ENCODE results near the gene SYT3.

SYT3 gene, protein sequence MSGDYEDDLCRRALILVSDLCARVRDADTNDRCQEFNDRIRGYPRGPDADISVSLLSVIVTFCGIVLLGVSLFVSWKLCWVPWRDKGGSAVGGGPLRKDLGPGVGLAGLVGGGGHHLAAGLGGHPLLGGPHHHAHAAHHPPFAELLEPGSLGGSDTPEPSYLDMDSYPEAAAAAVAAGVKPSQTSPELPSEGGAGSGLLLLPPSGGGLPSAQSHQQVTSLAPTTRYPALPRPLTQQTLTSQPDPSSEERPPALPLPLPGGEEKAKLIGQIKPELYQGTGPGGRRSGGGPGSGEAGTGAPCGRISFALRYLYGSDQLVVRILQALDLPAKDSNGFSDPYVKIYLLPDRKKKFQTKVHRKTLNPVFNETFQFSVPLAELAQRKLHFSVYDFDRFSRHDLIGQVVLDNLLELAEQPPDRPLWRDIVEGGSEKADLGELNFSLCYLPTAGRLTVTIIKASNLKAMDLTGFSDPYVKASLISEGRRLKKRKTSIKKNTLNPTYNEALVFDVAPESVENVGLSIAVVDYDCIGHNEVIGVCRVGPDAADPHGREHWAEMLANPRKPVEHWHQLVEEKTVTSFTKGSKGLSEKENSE
- total RNA-seq = 0.22 to 0.58 (median 0.46) reads per million in 3 experiments

DNA sequence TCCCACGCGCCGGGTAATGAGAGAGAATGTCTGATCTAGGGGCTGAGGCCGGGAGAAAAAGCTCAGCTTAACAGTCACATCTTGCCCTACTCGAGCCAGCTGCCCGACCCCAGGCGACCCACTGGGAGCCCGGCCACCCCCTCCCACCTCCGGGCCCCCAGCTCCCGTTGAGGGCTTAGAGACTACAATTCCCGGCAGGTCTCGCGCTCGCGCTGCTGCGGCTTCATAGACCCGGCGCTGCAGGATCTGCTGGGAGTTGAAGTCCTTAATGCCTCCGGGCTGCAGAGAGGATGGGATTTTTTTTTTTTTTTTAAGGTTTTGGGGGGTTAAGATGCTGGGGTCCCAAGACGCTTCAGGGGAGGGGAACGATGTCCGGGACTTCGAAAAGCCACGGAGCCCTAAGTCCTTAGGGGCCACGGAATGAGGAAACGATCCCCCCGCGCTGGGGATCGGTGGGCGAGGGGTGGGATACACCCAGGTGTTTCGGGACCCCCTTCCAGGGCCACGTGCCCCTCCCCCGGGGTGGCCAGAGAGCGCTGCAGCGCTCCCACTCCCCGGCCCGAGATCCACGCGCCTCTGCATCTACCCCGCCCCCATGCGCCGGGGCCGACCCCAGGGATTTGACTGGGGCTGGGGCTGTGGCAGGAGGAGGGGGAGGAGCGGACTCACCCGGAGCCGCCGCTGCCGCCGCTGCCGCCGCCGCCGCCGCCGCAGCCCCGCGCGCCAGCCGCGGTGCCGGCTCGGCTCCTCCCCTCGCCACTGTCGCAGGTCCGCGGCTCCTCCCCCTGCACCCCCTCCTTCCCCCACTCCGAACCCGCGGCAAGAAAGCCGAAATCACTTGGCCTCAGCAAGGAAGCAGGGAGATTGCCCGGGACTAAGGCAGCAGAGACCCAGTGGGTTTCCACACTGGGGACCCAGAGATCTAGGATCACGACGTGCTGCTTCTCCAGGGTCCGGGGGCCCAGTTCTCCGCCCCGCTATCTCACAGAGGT is at the start of gene SYT3:
Gene SYT3, minus strand, starts transcription at position 761 of the 992 bp plus-strand sequence. CDS start 2,470 bp downstream, outside the sequence.
- DNase-seq = no peak

GRCh38 chr19:50688766-50689165 is 49.1 kb upstream of the SYT3 start:
- DNase-seq = no peak

DNA sequence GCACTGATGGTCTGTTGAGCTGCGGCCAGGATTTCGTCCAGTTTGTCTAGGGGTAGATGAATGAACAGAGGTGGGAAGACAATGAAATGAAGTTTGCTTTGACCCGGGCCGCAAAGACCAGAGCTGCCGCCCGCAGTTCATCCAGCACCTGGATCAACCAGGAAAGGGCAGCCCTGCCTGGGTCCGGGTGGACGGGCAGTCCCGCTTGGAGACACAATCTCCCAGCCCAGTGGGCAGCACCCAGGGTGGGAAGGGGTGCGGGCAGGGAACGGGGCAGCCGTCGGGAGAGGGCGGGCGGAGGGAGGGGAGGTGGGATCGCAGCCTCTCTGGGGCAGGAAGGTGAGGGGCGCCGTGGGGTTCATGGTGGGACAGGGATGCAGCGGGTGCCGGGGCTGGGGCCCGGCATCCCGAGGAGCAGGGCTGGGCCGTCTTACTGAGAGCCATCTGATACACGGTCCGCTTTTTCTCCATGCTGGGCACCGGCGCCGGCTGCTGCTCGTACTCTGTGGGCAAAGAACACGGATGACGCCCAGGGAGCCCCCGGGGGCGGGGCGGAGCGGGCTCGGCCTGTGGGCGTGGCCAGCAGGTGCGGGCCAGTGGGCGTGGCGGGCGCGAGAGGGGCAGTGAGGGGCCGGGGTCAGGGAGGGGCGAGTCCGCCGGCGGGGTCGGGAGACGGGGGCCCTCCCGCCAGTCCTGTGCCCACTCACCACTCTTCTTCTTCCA is 46.8 kb upstream of the SYT3 start:
- no peak for DNase-seq

- DNase-seq = peak; percentile 60
Observed at GRCh38 chr19:50679177-50680125, 39.8 kb upstream of the SYT3 start.

DNA sequence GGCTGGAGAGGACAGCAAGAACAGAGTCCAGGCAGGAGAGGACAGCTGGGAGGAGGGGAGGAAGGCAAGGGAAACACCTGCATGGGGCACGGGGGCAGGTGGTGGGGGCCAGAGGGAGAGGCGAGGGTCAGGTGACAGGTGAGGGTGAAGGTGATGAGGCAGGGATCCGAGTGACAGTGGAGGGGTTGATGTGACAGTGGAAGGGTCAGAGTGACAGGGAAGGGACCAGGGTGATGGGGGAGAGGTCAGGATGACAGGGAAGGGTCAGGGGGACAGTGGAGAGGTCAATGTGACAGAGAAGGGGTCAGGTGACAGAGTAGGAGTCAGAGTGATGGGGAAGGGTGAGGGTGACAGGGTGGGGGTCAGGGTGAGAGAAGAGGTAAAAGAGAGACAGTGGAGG is 38.6 kb upstream of the SYT3 start:
- DNase-seq = no peak

DNA sequence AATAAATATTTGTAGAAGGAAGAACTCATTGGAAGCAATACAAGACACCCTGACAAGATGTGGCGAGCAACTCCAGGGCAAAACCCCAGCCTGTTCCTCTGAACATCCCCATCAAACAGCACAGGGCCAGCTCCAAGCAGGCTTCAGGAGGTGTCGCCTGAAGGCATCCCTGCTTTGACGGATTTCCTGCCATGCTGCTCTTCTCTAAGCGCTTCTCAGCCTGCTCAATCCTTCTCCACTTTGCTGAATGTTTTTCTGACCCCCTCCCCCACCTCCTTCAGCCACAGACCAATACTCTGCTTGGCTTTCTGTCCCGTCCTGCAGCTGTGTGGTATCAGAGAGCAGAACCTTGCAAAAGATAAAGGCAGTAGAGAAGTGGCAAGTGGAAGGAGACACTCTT is 38.0 kb upstream of the SYT3 start:
- no peak for DNase-seq

DNA sequence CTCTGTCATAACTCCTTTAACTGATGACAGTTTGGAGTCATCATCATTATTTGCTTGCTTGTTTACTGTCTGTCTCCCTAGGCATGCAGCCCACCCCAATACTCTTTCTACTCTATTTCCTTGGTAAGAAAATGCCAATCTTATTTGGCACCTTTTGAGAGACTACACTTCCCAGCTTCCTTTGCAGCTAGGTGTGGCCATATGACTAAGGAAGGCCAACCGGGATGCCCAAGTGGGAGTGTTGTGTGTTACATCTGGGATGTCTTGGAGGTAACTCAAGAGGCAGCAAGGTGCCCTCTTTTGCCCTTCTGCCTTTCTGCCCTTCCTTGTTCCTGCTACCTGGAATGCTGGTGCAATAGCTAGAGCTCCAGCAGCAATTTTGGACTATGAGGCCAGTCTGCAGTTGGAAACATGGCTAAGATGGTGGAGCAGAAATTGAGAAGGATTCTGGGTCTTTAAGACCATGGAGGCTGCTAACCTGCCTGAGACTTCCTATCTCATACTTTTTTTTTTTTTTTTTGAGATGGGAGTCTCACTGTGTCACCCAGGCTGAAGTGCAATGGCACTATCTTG is 37.0 kb upstream of the SYT3 start:
- DNase-seq = no peak

DNA sequence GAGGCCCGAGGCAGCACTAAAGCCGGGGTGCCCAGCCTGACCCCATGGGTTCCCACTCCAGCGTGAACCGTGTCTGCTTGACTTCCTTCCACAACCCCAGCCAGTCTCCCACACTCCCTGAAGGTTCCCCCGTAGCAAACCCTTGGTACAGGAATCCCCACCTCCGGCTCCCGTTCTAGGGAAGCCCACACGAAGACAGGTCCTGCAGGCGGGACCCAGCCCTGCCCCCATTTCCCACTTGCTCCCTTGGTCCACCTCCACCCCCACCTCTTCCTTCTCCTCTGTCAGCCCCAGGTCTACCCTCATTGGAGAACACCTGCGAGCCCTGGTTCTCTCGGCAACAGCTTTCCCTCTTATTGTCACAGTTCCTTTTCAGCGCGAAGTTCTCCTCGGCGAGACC is 33.4 kb upstream of the SYT3 start:
- DNase-seq = no peak

DNA sequence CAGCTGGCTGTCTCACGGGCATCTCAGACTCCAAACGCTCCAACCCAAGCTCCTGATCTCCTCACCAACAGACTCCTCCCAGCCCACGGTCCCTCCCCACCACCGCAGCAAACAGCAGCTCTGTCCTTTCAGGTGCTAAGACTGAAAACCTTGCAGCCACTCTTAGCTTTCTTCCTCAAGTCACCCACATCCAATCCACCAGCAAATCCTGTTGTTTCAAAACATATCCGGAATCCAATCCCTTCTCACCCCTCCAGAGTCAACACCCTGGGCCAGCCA is 30.4 kb upstream of the SYT3 start:
- no peak for DNase-seq

DNA sequence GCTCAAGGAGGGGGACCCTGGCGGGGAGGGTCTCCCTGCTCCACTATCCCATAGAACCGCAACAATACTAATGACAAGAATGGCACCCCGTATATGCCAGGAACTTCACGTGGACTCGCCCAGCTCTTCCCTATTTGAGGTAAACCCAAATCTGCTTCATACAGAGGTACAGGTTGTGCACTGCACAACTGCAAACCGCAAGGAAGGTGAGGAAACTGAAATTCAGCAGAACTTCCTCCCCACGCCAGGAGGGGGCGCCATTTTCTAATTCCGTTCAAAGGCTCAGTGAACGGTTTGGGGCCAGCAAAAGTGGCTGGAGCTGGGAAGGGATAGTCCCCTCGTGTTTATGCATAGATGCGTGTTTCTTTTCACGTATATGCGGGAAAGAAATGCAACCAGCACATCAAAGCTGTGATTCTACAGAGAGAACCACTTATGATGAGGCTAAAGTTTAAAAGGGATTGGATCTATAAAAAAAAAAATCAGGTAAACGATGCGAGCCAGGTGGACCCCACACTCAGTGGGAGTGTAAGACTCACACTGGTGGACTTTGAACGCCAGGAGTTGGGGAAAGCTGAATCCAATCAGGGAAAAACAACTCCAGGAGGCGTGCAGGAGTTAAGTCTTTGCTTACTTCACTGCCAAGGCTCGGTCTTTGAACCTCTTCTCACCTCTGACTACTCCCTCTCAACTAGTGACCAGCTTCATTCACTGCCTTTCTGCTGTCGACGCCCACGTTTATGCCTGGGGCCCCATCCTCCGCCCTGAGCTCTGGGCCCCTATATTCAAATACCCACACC is 29.8 kb upstream of the SYT3 start:
- DNase-seq = no peak

DNA sequence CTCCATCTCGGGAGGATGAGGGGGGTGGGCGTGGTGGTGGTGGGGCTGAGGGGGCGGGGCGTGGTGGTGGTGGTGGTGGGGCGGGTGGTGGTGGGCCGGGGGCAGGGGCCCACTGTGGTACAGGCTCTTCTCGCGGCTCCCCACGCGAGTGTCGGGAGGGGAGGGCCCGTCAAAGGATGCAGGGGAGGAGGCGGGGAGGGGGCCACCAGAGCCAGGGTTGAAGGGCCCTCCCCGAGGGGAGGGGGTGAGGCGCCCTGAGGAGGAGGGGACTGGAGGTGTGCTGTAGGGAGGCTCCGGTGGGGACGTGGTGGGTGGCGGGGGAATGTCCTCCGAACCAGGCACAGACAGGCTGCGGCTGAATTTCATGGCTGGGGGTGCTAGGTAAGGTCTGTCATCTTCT is 29.2 kb upstream of the SYT3 start:
- no peak for DNase-seq

DNA sequence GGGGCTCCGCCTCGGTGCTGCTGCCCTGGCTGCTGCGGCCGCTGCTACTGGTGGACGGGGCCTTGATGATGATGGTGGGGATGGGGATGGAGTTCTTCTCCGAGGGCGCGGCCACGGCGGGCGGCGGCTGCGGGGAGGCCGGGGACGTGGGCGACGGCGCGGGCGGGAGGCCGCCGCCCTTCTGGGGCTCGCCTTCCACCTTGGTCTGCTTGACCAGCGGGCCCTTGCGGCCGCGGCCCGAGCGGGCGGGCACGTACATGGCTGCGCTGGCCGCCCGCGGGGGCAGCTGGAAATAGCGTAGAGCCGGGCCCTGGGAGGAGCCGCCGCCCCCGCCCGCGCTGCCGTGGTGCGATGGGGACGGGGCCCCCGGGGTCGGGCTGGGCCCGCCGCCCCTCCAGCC is 28.7 kb upstream of the SYT3 start:
- DNase-seq = no peak

- no peak for DNase-seq
Observed at GRCh38 chr19:50667759-50668231, 28.1 kb upstream of the SYT3 start.

- DNase-seq = no peak
Observed at GRCh38 chr19:50667177-50667758, 27.6 kb upstream of the SYT3 start.

- DNase-seq = no peak
Observed at GRCh38 chr19:50666346-50667176, 26.9 kb upstream of the SYT3 start.

DNA sequence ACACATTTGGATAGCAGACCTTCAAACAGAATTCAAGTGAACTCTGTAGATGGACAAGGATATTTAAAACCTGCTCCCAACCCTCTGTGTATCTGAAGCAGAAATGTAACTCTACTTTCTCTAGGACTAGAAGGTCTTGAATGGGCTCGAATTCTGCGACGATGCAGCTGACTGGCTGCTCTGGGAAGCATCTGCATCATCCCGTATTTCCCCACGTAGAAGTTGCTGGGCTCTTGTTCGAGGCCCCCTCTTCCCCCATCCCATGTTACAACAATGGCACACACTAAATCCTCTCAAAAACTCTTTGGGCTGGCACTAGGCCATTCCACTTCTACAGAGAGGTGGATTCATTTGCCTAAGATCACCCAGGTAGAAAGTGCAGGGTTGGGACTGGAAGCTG is 24.5 kb upstream of the SYT3 start:
- no peak for DNase-seq

DNA sequence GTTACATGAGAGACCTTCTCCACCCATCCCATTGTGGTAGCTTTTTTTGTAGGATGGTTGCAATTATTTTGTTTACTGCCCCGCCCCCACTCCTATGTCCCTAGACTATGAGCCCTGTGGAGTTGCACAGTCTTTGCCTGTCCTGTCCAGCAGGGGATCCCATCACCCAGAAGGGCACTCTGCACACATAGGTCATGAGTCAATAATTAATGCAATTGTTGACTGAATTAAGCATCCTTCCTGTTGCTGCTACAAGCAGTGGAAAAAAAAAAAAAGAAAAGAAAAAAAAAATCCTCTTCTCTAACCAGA is 23.8 kb upstream of the SYT3 start:
- DNase-seq = no peak

DNA sequence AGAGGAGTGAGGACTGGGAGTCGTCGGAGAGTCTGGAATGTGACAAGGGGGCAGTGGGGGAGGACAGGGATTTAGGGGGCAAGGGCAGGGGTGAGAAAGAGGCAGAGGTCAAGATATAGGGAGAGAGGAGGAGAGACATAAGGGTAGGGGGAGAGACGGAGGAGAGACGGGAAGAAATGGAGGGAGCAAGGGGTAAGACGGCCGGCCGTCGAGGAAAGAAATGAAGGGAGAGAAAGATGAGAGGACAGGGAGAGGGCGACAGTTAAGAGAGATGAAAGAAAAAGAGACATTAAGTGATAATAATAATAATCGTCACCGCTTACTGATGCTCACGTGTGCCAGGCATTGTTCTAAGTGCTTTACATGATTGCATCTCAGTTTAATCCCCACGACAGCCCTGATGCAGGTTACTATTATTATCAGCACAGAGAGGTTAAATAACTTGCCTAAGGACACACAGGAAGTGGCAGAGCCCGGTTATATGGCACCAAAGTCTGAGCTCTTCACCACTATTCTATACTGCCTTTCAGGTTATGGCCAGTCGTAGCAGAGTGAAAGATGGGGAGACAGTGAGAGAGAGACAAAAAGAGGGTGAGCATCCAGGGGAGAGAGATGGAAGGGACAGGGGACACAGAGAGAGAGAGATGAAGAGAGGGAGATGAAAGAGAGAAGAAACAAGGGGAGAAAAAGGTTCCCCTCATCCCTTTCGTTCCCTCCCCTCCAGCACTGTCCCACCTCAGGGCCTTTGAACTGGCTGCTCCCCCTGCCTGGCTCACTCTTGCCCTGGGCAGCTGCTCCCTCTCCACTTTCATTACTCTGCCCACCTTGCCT is 23.2 kb upstream of the SYT3 start:
- no peak for DNase-seq

Data from central memory CD4-positive, alpha-beta T cell (primary cell).